ENCODE results near the gene OMP. TPM values are rescaled to one million over a fixed set of nuclear protein-coding genes. Genes with fewer than 3 reads are reported as not detected.

Gene OMP
- total and polyA plus RNA-seq, 2 of the 13 experiments (the other 11 are each of a cell fraction or from before 2014, with no cell fraction given) = not detected

GRCh38 chr11:77127235-77127911 is 24.7 kb downstream of the OMP start (continued):
- TF ChIP-seq ZNF512B (CRISPR knock-in tag; IDR thresholded peaks at IDR 0.05; ENCODE audit: borderline replicate concordance) (0 out of 2 replicates have a peak, but pooled peaks have one; percentile 24), MBD4 (IDR thresholded peaks at IDR 0.05; ENCODE audit: borderline replicate concordance, low read length) (no peak), HNF4A (CRISPR knock-in tag; IDR thresholded peaks at IDR 0.05) (peak; percentile 14; the same call in 1 of the 2 replicates), KLF11 (CRISPR knock-in tag; IDR thresholded peaks at IDR 0.05) (no peak), GZF1 (CRISPR knock-in tag; IDR thresholded peaks at IDR 0.05) (peak; percentile 65; the same call in 1 of the 2 replicates), ZMAT3 (CRISPR knock-in tag; conservative IDR thresholded peaks at IDR 0.05) (peak; percentile 66), MTERF4 (CRISPR knock-in tag; IDR thresholded peaks at IDR 0.05) (peak; percentile 84), MNT (IDR thresholded peaks at IDR 0.05) (peak; percentile 20; the same call in 1 of the 2 replicates), ISL2 (CRISPR knock-in tag; IDR thresholded peaks at IDR 0.05) (no peak), ZBTB43 (CRISPR knock-in tag; conservative IDR thresholded peaks at IDR 0.05) (no peak), CSRNP1 (CRISPR knock-in tag; IDR thresholded peaks at IDR 0.05) (peak; percentile 27; the same call in 1 of the 2 replicates), ZNF276 (CRISPR knock-in tag; IDR thresholded peaks at IDR 0.05; ENCODE audit: low read depth) (peak; percentile 42; the same call in 1 of the 2 replicates), ATF2 (CRISPR knock-in tag; IDR thresholded peaks at IDR 0.05) (peak; percentile 48; the same call in 1 of the 2 replicates), TFAP4 (IDR thresholded peaks at IDR 0.05; ENCODE audit: borderline replicate concordance, low read depth) (peak; percentile 81)

Measured in HepG2 (cell line).